Stimulated activated CD4-positive, alpha-beta T cell treated with anti-CD3 and anti-CD28 coated beads, Interleukin-1b, Interleukin-23, amount 100 ng/mL, for 4 hours (primary cell): ENCODE results near the gene PTCD2.

ENCODE experiments used
- DNase-seq, 2 donors: peaks; one replicate each; pipeline ENCODE4 v3.0.0-alpha.2; 2020; ENCODE audit warnings: low read depth in 2 of 2

The PTCD2 gene, protein sequence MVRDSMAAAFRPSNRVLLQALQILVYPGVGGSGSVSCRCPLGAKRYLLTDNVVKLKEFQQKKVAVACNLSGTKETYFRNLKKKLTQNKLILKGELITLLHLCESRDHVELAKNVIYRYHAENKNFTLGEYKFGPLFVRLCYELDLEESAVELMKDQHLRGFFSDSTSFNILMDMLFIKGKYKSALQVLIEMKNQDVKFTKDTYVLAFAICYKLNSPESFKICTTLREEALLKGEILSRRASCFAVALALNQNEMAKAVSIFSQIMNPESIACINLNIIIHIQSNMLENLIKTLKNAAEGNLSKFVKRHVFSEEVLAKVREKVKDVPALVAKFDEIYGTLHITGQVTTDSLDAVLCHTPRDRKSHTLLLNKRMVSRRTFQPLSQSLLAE

DNA sequence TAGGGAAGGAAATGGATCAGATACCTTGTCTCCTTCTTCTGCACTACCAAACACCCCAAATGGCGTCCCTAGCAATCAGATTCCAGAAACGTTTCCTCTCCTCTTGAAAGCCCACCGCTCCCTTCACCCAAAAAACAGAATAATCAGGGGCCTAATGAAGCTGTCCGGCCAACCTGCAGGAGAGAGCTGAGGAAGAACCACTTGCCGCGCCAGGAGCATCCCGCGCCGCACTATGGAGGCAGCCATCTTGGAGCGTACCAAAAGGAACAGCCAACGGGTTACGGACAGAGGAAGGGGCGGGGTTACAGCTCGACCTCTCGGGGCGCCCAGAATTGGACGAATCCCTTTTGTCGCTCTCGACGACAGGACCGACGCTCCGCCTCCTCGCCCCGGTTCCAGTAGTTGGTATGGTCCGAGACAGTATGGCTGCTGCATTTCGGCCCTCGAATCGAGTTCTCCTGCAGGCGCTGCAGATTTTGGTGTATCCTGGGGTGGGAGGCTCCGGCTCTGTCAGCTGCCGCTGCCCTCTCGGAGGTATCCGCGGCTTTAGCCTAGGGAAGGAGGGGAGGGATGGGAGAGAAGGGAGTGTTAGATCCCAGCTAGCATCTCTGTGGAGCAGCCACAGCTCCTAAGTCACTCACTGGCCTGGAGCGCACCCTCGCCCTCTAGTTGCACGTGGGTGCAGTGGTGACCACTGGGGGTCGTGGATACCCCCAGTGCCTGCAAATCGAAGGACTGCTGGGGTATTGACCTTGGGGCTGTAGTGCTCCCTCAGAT is at the start of gene PTCD2, which contains the start of gene MRPS27:
Gene PTCD2, plus strand, starts transcription at position 398 of the 777 bp plus-strand sequence. Its CDS starts 10 bp downstream, at position 408.
Gene MRPS27, minus strand, starts transcription at position 265 of the 777 bp plus-strand sequence. Its CDS starts 19 bp downstream, at position 246.
- DNase-seq = peak; percentile 82 to 90

DNA sequence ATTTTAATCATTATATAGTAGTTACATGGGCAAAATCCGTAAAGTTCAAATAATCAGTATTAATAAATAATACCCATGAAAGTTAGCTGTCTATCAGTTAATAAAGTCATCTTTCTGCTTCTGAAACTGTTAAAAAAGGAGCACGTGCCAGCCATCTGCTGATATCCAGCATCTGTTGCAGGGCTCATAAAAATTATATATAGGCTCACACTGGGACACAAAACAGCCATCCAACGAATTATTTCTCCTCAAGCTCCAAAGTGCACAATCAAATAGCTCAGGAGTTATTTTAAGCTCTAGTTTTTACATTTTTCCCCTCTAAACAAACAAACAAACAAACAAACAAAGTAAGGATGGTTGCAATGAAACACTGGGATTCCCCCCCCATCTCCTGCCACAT is 48.5 kb upstream of the PTCD2 start:
- DNase-seq = no peak

DNA sequence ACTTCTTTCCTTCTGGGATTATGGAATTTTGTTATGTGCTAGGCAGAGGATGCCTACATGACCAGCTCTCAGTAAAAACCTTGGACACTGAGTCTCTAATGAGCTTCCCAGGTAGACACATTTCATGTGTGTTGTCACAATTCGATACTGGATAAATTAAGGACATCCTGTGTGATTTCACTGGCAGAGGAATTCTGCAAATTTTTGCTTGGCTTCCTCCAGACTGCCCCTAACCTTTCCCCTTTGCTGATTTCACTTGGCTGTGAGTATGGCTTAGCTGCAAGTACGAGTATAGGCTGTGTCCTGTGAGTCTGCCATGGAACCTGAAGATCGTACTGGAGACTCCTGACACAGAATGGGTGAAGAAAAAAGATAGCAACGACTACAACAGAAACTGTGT is 47.8 kb upstream of the PTCD2 start:
- no peak for DNase-seq

DNA sequence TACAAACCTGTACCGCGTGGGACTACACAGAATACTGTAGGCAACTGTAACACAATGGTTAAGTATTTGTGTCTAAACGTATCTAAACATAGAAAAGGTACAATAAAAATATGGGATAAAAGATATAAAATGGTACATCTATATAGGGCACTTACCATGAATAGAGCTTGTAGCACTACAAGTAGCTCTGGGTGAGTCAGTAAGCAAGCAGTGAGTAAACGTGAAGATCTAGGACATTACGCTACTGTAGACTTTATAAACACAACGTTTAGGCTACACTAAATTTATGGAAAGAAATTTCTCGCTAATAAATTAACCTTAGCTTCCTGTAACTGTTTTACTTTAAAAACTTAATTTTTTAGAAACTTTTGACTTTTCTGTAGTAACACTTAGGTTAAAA is 46.6 kb upstream of the PTCD2 start:
- DNase-seq = no peak

DNA sequence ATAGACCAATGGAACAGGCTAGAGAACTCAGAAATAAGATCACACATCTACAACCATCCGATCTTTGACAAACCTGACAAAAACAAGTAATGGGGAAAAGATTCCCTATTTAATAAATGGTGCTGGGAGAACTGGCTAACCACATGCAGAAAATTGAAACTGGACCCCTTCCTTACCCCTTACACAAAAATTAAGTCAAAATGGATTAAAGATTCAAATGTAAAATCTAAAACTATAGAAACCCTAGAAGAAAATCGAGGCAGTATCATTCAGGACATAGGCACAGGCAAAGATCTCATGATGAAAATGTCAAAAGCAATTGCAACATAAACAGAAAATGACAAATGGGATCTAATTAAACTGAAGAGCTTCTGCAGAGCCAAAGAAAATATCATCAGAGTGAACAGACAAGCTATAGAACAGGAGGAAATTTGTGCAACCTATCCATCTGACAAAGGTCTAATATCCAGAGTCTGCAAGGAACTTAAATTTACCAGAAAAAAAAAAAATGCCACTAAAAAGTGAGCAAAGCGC is 43.9 kb upstream of the PTCD2 start:
- no peak for DNase-seq

DNA sequence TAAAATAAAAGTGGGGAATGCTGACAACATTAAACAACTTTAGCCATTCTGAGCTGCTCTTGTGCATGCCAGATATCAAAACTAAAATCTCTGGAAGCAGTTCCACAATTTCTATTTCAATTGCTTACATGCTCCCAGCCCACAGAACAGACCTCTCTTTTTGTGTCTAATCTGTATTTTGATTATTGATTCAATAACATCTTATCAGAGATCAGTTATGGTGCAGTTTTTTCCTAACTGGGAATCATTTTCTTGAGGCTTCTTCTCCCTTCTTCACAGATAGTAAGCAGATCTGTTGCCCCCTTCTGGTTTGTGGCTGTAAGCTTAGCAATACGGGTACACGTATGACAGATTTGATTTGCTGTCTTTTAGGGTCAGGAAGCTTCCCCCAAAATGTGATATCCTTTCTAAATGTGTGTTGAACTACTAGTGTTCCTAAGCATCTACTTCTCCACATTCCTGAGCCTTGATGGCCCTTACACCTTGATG is 39.5 kb upstream of the PTCD2 start:
- DNase-seq = no peak

DNA sequence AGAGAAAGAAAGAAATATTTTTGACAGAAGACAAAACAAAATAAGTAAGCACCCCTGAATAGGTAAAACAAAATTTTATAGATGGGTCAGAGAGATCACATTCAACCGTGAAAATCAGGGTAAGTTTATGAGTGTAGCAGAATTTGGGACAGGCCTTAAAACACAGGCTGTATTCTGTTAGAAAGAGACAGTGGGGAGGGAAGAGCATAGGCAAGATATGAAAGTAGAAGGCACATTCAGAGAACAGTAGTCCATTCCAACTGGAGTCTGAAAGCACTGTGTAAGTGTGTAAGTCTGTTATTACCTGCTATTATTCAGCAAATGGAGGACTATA is 38.8 kb upstream of the PTCD2 start:
- DNase-seq = no peak

DNA sequence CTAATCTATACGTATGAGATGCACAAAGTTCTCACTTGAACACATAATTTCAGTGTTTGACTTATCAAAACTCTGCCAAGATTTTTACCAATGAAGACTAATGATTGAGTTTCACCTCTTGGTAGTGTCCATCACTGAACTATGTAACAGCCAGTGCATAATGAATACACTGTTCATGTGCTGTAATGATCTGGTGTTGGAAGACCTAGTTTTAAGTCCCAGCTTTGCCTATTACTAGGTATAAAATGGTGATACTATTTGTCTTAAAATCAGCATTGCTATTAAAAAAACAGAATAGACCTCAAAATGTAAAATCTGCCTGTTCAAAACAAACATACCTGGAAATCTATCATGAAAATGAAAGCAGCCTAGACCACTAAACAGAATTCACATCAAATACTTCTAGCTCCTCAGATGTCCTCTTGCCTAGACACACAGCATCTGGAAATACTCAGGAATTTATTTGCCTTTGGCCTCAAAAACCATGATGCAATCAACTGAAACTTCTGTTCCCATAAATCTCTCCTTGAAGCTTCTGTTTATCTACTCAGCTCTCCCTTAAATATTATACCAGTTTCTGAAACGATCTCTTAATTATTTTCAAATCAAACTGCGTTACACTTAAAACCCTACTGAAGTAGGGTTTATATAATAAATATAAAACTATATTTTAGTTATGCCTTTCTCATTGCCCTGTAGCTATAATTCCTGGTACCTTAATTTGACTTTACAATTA is 38.2 kb upstream of the PTCD2 start:
- DNase-seq = no peak

DNA sequence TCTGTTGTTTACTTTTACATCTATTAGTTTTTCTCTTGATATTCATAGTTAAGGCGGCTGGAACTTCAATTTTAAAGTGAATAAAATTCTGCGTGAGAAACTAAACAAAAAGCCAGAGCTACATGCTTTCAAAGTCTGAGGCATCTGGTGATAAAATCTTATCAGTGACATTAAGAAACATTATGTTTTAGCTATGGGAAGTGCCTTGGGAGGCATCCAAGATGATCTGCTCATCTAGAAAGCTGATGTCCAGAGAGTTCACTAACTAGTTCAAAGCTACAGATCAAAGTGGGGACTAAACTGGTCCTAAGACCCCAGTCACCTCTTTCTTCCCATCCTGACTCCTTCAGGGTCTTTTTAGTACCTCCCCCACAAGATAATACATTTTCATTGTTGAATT is 37.3 kb upstream of the PTCD2 start:
- no peak for DNase-seq

DNA sequence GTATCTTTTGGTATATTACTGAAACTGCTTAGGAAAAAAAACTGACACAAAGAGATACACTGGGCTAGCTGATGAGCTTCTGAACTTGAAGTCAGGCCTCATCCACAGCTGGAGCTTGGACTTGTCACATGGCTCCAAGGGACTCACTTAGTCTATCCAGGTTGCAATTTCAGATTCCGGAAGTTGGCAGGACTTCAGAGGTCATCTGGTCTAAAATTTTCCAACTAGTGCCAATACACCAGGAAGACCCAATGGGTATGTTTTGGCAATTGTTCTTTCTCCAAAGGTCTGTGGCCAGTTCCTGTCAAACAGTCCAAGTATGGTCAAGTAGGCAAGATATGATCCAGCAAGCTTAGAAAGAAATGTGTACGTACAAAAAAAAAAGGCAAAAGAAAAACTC is 36.8 kb upstream of the PTCD2 start:
- DNase-seq = no peak

DNA sequence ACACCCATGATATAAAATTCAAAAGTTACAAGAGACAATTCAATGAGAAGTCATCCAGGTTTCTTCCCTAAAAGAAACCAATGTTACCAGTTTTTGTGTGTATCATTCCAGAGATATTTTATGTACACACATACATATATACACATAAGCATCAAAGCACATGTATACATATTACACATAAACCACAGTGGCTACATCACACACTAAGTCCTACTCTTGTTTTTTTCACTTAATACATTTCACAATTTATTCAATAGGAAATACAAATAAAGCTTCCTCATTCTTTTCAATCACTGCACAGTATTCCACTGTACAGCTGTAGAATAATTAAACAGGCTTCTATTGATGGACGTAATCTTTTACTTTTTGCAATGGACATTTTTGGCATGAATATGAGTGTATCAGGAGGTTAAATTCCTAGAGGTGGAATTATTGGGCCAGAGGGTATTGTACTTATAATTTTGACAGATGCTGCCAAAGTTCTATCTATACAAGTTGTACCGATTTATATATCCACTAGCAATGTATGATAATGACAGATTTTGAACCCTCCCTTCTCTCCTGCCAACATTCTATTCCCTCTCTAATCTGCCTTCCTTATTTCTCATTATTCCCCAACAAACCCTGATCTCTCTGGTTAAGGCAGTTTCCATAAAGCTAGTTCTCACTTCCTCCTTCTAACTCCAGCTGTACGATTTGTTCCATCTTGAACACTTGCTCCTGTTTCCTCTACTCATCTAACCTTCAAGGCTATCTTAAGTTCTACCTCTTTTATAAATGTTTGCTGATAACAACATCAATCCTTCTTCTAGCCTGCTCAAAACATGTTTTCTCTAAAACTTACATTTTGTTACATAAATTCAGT is 35.4 kb upstream of the PTCD2 start:
- DNase-seq = no peak

DNA sequence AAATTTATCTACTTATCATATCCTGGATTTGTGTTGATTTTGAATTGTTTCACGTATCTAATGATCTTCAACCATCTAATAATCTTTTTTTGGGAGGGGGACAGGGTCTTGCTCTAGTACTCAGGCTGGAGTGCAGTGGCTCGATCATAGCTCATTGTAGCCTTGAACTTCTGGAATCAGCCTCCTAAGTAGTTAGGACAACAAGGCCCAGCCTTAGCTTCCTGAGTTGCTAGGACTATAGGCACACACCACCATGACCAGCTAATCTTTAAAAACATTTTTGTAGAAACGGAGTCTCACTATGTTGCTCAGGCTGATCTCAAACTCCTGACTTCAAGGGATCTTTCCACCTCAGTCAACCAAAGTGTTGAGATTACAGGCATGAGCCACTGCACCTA is 34.8 kb upstream of the PTCD2 start:
- DNase-seq = no peak

DNA sequence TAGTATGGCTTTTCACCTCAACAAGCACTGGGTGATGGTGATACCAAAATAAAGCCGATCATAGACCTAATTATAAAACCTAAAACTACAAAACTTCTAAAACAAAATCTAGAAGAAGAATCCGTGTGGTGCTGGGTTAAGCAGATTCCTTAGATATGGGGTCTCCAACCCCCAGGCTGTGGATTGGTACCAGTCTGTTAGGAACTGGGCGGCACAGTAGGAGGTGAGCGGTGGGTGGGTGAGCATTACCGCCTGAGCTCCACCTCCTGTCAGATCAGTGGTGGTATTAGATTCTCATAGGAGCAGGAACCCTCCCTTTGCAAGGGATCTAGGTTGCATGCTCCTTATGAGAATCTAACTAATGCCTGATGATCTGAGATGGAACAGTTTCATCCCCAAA is 33.4 kb upstream of the PTCD2 start:
- no peak for DNase-seq

DNA sequence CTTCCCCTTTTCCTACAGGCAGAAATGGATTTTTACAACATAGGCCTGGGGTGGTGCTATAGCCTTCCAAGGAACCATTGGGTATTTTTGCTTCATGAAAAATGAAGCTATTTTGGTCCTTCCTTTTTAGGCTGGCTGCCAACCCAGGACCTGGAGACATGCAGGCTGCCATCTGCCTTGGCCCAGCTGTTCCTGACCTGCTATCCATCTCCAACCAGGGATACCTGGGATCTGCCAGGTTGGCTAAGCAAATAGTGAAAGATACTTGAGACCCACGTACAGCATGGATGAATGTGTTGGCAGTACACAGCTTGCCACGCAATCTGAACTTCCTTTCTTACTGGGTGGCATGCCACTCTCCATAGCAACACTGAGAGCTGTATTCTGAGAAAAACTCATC is 31.2 kb upstream of the PTCD2 start:
- no peak for DNase-seq

DNA sequence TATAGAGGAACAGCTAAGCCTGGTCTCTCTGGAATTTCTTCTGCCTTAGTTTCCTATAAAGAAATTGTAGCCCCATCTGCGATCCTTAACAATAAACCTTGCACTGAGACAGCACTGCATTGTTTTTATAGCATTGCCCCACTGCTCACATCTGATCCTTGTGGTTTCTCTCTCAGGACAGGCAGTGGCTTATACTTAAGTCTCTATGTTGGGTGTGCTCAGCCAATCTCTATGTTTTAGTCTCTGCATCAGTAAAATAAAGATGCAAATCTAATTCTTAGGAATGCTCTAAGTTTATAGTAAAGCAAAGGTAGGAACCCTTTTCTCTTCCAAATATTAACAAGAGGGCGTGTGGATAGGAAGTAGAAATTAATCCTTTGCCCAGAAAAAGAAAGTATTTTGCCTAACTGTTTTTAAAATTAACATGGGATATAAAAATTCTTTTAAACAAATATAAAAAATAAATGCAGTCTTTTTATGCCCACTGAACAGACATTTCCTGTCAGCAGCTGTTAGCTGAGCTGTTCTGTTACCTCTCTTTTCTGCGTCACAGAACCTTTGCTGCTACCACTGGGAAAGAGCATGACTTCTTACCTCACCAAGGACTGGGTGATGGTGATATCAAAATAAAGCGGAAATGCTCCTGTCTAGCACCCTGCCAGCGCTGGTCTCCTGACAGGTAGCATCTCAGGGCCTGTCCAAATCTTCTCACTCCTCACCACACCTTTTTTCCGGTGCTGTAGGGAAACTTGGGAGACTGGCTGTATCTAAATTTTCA is 29.6 kb upstream of the PTCD2 start:
- no peak for DNase-seq

DNA sequence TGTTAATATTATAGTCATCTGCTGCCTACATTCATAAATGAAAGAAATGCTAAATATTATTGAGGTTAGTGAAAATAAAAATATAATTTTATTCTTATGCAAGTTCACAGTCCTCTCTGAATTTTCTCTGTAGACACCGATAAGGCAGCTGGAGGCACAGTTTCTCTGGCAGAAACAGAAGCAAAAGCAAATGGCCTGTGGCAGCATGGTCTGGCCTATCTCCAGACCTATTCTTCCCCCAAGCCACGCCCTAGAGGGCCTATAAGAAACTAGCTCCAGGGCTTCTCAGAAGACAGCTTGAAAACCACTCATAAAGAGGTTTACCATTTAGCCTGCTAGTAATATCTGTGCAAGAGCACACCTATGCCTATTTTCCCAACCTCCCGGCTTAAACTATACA is 28.6 kb upstream of the PTCD2 start:
- DNase-seq = no peak

DNA sequence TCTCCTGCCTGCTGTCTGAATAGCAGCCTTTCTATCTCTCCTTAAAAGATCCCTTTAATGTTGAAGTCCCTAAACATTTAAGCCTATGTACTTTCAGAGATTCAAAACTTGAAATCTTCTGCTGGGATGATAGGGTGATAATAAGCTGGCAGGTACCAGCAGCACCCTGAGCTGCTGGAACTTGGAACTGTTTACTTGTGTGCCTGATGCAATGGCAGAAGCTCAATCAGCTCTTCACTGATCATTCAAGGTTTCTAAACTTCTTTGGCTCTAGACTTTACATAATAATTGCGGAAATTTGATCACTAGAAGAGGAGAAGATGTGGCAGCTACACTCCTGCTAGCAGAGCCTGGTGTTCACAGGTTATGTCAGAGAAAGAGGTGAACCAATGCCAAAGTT is 27.8 kb upstream of the PTCD2 start:
- DNase-seq = no peak

DNA sequence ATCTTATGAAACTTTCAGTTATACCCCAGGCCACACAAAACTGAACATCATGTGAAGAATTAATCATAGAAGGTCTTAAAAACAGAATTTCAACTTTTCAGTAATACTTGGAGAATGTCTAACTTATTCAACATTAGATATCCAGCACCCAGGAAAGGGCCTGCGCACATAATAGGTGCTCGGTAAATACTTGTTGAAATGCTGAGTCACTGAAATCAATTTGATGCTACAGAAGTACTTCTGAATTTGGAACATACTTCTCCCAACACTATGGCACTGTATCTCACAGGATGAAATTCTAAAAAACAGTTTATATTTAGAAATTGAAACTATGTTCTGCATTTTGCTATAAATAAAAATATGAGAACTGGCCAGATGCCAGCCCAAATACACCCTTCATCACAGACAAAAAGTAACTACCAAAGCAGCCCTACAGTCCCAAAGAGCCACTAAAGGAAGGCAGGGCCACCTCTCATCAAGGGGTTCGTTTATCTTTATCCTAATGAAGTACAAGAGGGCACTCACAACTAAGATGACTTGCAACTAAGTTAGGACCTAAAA is 26.6 kb upstream of the PTCD2 start:
- DNase-seq = no peak

DNA sequence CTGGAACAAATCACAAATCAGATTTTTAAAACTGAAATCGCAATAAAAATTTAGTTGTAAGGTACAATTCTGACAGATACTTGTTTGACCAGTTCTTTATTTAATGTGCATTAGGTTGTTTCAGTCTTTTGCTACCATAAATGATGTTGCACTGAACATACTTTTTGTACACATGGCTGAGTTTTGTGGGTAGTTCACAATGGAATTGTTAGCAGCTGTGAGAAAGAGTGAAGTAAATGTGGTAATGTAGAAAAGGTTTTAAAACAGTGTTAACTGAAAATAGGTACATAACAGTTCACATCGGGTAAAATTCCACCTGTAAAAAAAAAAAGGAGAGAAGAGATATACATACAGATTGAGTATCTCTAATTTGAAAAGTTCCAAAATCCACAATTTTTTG is 25.7 kb upstream of the PTCD2 start:
- no peak for DNase-seq

DNA sequence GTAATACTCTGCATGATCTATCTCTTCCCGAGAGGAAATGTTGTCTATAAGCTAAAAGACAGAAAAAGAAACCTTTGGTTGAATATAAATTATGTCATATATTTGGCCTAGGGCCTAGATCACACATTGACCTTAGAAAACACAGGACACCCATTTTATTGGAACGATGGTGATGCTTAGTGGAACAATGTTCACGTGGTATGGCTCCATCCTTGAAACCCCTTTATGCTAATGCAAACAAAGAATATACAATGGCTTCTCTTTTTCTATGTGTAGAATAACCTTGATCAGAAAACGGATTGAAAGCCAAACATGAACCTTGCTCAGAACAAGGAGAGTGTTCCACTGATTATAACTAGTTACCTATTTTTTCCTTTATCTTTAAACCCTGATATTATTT is 24.6 kb upstream of the PTCD2 start:
- no peak for DNase-seq
